GM23338 (cell line): ENCODE measurements around the gene NIPAL1. TPM values are rescaled to one million over a fixed set of nuclear protein-coding genes. Genes with fewer than 3 reads are reported as not detected.

Experiments used
- ATAC-seq: fragments of 200-7000 bp; cut with Tn5 transposase; 3 replicates; pipeline ENCODE4 v1.9.1; 2020
- DNase-seq: peaks from one replicate; pipeline ENCODE4 v3.0.0-alpha.2; 2015; ENCODE audit warnings: low spot score
- H2AFZ ChIP-seq: fragments of 200-600 bp; sonication (generic); 2 replicates; pipeline ENCODE4 v1.8.0; 2016; ENCODE audit warnings: antibody characterized with exemption, mild to moderate bottlenecking, moderate library complexity
- H3F3A ChIP-seq: fragments of 200-600 bp; sonication (generic); replicated peaks from 2 replicates; pipeline ENCODE4 v1.8.0; 2017; ENCODE audit warnings: antibody characterized with exemption, mixed run types, low read depth
- H3K27ac ChIP-seq: fragments of 200-600 bp; sonication (generic); 2 replicates; pipeline ENCODE4 v1.6.1; 2016; ENCODE audit warnings: low read depth
- H3K27me3 ChIP-seq: fragments of 200-600 bp; sonication (generic); 2 replicates; pipeline ENCODE4 v1.8.0; 2016; ENCODE audit warnings: mild to moderate bottlenecking, mixed run types, moderate library complexity; ENCODE audit not compliant: insufficient read depth
- H3K36me3 ChIP-seq: fragments of 200-600 bp; sonication (generic); 2 replicates; pipeline ENCODE4 v1.8.0; 2016; ENCODE audit warnings: mild to moderate bottlenecking; ENCODE audit not compliant: insufficient read depth
- H3K4me1 ChIP-seq: fragments of 200-600 bp; sonication (generic); 2 replicates; pipeline ENCODE4 v1.8.0; 2016; ENCODE audit warnings: mild to moderate bottlenecking, moderate library complexity; ENCODE audit not compliant: insufficient read depth
- H3K4me2 ChIP-seq: fragments of 200-600 bp; sonication (generic); 2 replicates; pipeline ENCODE4 v1.7.1; 2017; ENCODE audit warnings: mixed run types
- H3K4me3 ChIP-seq: fragments of 200-600 bp; sonication (generic); 2 replicates; pipeline ENCODE4 v1.6.1; 2016; ENCODE audit warnings: mixed run types
- H3K79me2 ChIP-seq: fragments of 200-600 bp; sonication (generic); replicated peaks from 2 replicates; pipeline ENCODE4 v1.8.0; 2017; ENCODE audit warnings: mild to moderate bottlenecking; ENCODE audit not compliant: insufficient read depth
- H3K9me2 ChIP-seq: fragments of 200-600 bp; sonication (generic); 2 replicates; pipeline ENCODE4 v1.8.0; 2017; ENCODE audit not compliant: insufficient read depth
- H4K20me1 ChIP-seq: fragments of 200-600 bp; sonication (generic); replicated peaks from 2 replicates; pipeline ENCODE4 v1.8.0; 2017; ENCODE audit warnings: mild to moderate bottlenecking; ENCODE audit not compliant: insufficient read depth
- H3K27ac Mint-ChIP-seq: 2 replicates; pipeline ENCODE4 v1.8.0; 2020; ENCODE audit warnings: inconsistent platforms, mild to moderate bottlenecking, moderate library complexity, mixed read lengths
- H3K27me3 Mint-ChIP-seq: 3 replicates; pipeline ENCODE4 v1.8.0; 2022; ENCODE audit warnings: low read depth, mild to moderate bottlenecking, moderate library complexity, mixed read lengths, inconsistent platforms; ENCODE audit not compliant: insufficient read depth, poor library complexity
- H3K36me3 Mint-ChIP-seq: 3 replicates; pipeline ENCODE4 v1.8.0; 2021; ENCODE audit warnings: low read depth, mild to moderate bottlenecking, inconsistent platforms, moderate library complexity, mixed read lengths
- H3K4me1 Mint-ChIP-seq: 3 replicates; pipeline ENCODE4 v1.8.0; 2020; ENCODE audit warnings: mild to moderate bottlenecking, inconsistent platforms, mixed read lengths
- H3K4me3 Mint-ChIP-seq: 3 replicates; pipeline ENCODE4 v1.8.0; 2021; ENCODE audit warnings: moderate library complexity, mild to moderate bottlenecking, inconsistent platforms, mixed read lengths
- H3K9me3 Mint-ChIP-seq: 3 replicates; pipeline ENCODE4 v1.8.0; 2020; ENCODE audit warnings: moderate library complexity, mild to moderate bottlenecking, inconsistent platforms, mixed read lengths
- EZH2 ChIP-seq: fragments of 200-600 bp; sonication (generic); IDR thresholded peaks from one replicate; pipeline ENCODE4 v1.8.0; 2017; ENCODE audit warnings: antibody characterized with exemption, mild to moderate bottlenecking, low read depth; ENCODE audit not compliant: unreplicated experiment
- EZH2phosphoT487 ChIP-seq: fragments of 200-600 bp; sonication (generic); IDR thresholded peaks from one replicate; pipeline ENCODE4 v1.8.1; 2018; ENCODE audit warnings: antibody characterized with exemption; ENCODE audit not compliant: unreplicated experiment
- JUNB ChIP-seq: IDR thresholded peaks from one replicate; pipeline ENCODE4 v1.6.1; 2016; ENCODE audit warnings: antibody characterized with exemption; ENCODE audit not compliant: unreplicated experiment
- NANOG ChIP-seq: IDR thresholded peaks from 2 replicates; pipeline ENCODE4 v1.6.1; 2016; ENCODE audit warnings: antibody characterized with exemption, borderline replicate concordance
- POLR2AphosphoS5 ChIP-seq: IDR thresholded peaks from 2 replicates; pipeline ENCODE4 v1.6.1; 2016; ENCODE audit warnings: antibody characterized with exemption, low read depth
- STAT1 ChIP-seq: IDR thresholded peaks from one replicate; pipeline ENCODE4 v1.6.1; 2016; ENCODE audit warnings: antibody characterized with exemption; ENCODE audit not compliant: unreplicated experiment
- ZNF114 ChIP-seq: fragments of 250-450 bp; sonication (Bioruptor Pico); IDR thresholded peaks from 2 replicates; pipeline ENCODE4 v1.5.0; 2020; ENCODE audit warnings: mild to moderate bottlenecking, moderate library complexity
- ZNF331 ChIP-seq: fragments of 250-450 bp; sonication (Bioruptor Pico); IDR thresholded peaks from 2 replicates; pipeline ENCODE4 v1.5.0; 2020; ENCODE audit warnings: low read depth, mild to moderate bottlenecking, moderate library complexity
- polyA plus RNA-seq: library from polyadenylated mRNA; unstranded; fragments of >200 nt; fragmentation: Nextera tagmentation; extraction: Ambion mirVana; gene quantifications from 2 replicates; pipeline ENCODE4 v1.2.1, GENCODE V29; 2016
- total RNA-seq: library from RNA; depleted of rRNA; stranded (reverse); fragments of >200 nt; shearing (Covaris generic); gene quantifications from 2 replicates; pipeline ENCODE4 v1.2.3, GENCODE V29; 2014
- TF ChIP-seq, protein P1 (sequence below), 2 experiments: fragments of 200-600 bp in 1 of 2; sonication (generic) in 1 of 2; conservative IDR thresholded peaks; 2 replicates each; pipeline versions ENCODE4 v1.5.1 to v1.6.1; 2016 to 2017; ENCODE audit warnings: antibody characterized with exemption in 2 of 2, low read depth in 2 of 2, mild to moderate bottlenecking in 2 of 2, moderate library complexity in 1 of 2
- TF ChIP-seq, protein P2 (sequence below): fragments of 250-450 bp; sonication (Bioruptor Pico); IDR thresholded peaks from 2 replicates; pipeline ENCODE4 v1.5.0; 2020; ENCODE audit warnings: mild to moderate bottlenecking, moderate library complexity
- TF ChIP-seq, protein P3 (sequence below): IDR thresholded peaks from one replicate; pipeline ENCODE4 v1.6.1; 2018; ENCODE audit warnings: antibody characterized with exemption; ENCODE audit not compliant: unreplicated experiment
- TF ChIP-seq, protein P4 (sequence below): IDR thresholded peaks from 2 replicates; pipeline ENCODE4 v1.6.1; 2016; ENCODE audit warnings: antibody characterized with exemption

NIPAL1 gene
- total and polyA plus RNA-seq, 2 experiments from 2014 or later: 5.3 to 8.2 TPM

DNA sequence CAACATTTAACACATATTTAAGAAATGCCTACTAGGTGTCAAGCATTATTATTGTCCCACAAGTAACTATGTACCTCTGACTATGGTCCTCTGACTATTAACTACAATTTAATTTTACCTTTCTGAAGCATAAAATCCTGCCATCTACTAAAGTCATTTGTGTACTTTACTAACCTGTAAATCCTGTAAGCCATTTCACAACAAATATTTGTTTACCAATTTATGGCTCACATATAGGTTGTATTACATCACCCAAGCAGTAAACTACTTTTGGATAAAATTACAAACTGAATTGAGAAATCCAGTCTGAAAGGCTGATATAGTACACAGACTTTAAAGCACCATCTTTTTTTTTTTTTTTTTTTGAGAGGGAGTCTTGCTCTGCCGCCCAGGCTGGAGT is 43.9 kb upstream of the NIPAL1 start:
- H3K27me3 Mint-ChIP-seq: peaks cover 2% of the 10 kb centered on the region
- H3K36me3 ChIP-seq: no peaks in the 10 kb centered on the region

More for the DNA sequence above, 43.9 kb upstream of the NIPAL1 start:
- H3K36me3 Mint-ChIP-seq: 0 out of 3 replicates have a peak, but pooled peaks cover 3% of the 10 kb centered on the region
- no peak overlapping the region for H3K27ac Mint-ChIP-seq
- DNase-seq (no peak), ATAC-seq (no peak)
- H2AFZ ChIP-seq: no peak overlapping the region
- H3K4me3 Mint-ChIP-seq: no peak overlapping the region
- no peak overlapping the region for H3K4me2 ChIP-seq
- TF ChIP-seq, protein P1, sequence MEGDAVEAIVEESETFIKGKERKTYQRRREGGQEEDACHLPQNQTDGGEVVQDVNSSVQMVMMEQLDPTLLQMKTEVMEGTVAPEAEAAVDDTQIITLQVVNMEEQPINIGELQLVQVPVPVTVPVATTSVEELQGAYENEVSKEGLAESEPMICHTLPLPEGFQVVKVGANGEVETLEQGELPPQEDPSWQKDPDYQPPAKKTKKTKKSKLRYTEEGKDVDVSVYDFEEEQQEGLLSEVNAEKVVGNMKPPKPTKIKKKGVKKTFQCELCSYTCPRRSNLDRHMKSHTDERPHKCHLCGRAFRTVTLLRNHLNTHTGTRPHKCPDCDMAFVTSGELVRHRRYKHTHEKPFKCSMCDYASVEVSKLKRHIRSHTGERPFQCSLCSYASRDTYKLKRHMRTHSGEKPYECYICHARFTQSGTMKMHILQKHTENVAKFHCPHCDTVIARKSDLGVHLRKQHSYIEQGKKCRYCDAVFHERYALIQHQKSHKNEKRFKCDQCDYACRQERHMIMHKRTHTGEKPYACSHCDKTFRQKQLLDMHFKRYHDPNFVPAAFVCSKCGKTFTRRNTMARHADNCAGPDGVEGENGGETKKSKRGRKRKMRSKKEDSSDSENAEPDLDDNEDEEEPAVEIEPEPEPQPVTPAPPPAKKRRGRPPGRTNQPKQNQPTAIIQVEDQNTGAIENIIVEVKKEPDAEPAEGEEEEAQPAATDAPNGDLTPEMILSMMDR (conservative IDR thresholded peaks at IDR 0.05; ENCODE audit: low read depth in 2 of 2): no peak
- TF ChIP-seq JUNB (no peak), ZNF331 (CRISPR knock-in tag) (no peak), NANOG (no peak), EZH2 (no peak), POLR2AphosphoS5 (no peak), ZNF114 (CRISPR knock-in tag) (no peak), EZH2phosphoT487 (no peak), STAT1 (no peak)
- TF ChIP-seq, protein P2, sequence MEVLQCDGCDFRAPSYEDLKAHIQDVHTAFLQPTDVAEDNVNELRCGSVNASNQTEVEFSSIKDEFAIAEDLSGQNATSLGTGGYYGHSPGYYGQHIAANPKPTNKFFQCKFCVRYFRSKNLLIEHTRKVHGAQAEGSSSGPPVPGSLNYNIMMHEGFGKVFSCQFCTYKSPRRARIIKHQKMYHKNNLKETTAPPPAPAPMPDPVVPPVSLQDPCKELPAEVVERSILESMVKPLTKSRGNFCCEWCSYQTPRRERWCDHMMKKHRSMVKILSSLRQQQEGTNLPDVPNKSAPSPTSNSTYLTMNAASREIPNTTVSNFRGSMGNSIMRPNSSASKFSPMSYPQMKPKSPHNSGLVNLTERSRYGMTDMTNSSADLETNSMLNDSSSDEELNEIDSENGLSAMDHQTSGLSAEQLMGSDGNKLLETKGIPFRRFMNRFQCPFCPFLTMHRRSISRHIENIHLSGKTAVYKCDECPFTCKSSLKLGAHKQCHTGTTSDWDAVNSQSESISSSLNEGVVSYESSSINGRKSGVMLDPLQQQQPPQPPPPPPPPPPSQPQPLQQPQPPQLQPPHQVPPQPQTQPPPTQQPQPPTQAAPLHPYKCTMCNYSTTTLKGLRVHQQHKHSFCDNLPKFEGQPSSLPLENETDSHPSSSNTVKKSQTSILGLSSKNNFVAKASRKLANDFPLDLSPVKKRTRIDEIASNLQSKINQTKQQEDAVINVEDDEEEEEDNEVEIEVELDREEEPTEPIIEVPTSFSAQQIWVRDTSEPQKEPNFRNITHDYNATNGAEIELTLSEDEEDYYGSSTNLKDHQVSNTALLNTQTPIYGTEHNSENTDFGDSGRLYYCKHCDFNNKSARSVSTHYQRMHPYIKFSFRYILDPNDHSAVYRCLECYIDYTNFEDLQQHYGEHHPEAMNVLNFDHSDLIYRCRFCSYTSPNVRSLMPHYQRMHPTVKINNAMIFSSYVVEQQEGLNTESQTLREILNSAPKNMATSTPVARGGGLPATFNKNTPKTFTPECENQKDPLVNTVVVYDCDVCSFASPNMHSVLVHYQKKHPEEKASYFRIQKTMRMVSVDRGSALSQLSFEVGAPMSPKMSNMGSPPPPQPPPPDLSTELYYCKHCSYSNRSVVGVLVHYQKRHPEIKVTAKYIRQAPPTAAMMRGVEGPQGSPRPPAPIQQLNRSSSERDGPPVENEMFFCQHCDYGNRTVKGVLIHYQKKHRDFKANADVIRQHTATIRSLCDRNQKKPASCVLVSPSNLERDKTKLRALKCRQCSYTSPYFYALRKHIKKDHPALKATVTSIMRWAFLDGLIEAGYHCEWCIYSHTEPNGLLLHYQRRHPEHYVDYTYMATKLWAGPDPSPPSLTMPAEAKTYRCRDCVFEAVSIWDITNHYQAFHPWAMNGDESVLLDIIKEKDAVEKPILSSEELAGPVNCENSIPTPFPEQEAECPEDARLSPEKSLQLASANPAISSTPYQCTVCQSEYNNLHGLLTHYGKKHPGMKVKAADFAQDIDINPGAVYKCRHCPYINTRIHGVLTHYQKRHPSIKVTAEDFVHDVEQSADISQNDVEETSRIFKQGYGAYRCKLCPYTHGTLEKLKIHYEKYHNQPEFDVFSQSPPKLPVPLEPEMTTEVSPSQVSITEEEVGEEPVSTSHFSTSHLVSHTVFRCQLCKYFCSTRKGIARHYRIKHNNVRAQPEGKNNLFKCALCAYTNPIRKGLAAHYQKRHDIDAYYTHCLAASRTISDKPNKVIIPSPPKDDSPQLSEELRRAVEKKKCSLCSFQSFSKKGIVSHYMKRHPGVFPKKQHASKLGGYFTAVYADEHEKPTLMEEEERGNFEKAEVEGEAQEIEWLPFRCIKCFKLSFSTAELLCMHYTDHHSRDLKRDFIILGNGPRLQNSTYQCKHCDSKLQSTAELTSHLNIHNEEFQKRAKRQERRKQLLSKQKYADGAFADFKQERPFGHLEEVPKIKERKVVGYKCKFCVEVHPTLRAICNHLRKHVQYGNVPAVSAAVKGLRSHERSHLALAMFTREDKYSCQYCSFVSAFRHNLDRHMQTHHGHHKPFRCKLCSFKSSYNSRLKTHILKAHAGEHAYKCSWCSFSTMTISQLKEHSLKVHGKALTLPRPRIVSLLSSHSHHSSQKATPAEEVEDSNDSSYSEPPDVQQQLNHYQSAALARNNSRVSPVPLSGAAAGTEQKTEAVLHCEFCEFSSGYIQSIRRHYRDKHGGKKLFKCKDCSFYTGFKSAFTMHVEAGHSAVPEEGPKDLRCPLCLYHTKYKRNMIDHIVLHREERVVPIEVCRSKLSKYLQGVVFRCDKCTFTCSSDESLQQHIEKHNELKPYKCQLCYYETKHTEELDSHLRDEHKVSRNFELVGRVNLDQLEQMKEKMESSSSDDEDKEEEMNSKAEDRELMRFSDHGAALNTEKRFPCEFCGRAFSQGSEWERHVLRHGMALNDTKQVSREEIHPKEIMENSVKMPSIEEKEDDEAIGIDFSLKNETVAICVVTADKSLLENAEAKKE (CRISPR knock-in tag): no peak
- TF ChIP-seq, protein P3, sequence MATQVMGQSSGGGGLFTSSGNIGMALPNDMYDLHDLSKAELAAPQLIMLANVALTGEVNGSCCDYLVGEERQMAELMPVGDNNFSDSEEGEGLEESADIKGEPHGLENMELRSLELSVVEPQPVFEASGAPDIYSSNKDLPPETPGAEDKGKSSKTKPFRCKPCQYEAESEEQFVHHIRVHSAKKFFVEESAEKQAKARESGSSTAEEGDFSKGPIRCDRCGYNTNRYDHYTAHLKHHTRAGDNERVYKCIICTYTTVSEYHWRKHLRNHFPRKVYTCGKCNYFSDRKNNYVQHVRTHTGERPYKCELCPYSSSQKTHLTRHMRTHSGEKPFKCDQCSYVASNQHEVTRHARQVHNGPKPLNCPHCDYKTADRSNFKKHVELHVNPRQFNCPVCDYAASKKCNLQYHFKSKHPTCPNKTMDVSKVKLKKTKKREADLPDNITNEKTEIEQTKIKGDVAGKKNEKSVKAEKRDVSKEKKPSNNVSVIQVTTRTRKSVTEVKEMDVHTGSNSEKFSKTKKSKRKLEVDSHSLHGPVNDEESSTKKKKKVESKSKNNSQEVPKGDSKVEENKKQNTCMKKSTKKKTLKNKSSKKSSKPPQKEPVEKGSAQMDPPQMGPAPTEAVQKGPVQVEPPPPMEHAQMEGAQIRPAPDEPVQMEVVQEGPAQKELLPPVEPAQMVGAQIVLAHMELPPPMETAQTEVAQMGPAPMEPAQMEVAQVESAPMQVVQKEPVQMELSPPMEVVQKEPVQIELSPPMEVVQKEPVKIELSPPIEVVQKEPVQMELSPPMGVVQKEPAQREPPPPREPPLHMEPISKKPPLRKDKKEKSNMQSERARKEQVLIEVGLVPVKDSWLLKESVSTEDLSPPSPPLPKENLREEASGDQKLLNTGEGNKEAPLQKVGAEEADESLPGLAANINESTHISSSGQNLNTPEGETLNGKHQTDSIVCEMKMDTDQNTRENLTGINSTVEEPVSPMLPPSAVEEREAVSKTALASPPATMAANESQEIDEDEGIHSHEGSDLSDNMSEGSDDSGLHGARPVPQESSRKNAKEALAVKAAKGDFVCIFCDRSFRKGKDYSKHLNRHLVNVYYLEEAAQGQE: no peak
- TF ChIP-seq, protein P4, sequence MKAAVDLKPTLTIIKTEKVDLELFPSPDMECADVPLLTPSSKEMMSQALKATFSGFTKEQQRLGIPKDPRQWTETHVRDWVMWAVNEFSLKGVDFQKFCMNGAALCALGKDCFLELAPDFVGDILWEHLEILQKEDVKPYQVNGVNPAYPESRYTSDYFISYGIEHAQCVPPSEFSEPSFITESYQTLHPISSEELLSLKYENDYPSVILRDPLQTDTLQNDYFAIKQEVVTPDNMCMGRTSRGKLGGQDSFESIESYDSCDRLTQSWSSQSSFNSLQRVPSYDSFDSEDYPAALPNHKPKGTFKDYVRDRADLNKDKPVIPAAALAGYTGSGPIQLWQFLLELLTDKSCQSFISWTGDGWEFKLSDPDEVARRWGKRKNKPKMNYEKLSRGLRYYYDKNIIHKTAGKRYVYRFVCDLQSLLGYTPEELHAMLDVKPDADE: no peak
- H3K4me1 ChIP-seq: no peaks in the 10 kb centered on the region
- no peak overlapping the region for H3K27ac ChIP-seq
- no peaks in the 10 kb centered on the region for H4K20me1 ChIP-seq
- H3K4me3 ChIP-seq: no peak overlapping the region
- H3F3A ChIP-seq: no peaks in the 10 kb centered on the region
- H3K9me3 Mint-ChIP-seq: peaks cover 4% of the 10 kb centered on the region; the same call in 1 of the 3 replicates
- no peaks in the 10 kb centered on the region for H3K27me3 ChIP-seq
- no peaks in the 10 kb centered on the region for H3K4me1 Mint-ChIP-seq
- H3K79me2 ChIP-seq: no peaks in the 10 kb centered on the region
- H3K9me2 ChIP-seq: no peaks in the 10 kb centered on the region
